HG03135 (cell line): ENCODE data around the gene PDSS2.
"Not testable (repeated sequence)": the region's sequence is repeated elsewhere in the genome, so short reads cannot be mapped to it uniquely, and the experiment has no call there.

Experiments
- ATAC-seq: cut with Tn5 transposase; IDR thresholded peaks from one replicate; pipeline ENCODE4 v1.9.1; 2021; ENCODE audit warnings: mild to moderate bottlenecking, moderate library complexity; ENCODE audit not compliant: unreplicated experiment

The PDSS2 gene

DNA sequence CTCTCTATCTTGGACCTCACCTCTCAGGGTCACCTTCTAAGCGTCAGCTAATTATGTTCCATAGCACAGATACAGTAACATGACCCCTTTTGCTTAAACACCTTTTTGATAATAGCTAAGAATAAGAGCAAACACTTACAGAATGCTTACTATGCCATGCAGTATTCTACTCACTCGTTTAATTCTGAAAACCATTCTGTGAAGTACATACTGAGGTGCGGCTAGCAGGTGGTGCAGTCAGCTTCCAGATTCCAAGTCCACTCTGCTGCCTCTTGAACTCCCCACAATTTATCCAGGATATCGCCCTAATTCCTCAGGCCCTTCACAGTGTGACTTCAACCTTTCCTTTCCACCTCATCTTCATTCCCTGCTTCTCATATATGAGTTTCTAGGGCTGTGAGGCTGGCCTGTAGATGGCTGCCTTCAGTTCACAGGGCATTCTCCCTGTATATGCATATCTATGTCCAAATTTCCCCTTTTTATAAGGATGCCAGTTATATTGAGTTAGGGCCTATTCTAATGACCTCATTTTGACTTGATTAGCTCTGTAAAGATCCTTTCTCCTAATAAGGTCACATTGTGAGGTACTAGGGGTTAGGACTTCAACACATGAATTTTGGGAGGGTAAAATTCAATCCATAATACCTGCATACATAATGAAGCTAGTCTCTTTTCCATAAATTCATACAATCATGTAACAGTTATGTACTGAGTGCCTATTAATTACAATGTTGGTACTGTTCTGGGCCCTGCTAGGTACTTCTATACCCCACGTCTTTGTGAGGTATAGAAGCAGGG, 130.1 kb downstream of the PDSS2 start:
- no peak for ATAC-seq

DNA sequence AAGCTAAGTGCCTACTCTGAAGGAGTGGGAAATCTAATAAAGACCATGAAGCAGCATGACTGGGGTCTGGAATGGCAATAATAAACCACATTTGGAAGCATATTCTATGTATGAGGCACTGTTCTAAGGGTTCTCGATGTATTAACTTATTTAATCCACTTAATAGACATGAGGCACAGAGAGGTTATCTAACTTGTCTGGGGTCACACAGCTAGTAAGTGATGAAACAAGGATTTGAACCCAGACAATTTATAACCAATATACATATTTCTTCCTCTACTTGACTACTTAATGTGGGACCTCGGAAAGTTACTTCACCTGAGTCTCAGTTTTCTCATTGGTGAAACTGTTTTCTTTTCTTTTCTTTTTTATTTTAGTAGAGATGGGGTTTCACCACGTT, 131.3 kb downstream of the PDSS2 start:
- no peak for ATAC-seq

DNA sequence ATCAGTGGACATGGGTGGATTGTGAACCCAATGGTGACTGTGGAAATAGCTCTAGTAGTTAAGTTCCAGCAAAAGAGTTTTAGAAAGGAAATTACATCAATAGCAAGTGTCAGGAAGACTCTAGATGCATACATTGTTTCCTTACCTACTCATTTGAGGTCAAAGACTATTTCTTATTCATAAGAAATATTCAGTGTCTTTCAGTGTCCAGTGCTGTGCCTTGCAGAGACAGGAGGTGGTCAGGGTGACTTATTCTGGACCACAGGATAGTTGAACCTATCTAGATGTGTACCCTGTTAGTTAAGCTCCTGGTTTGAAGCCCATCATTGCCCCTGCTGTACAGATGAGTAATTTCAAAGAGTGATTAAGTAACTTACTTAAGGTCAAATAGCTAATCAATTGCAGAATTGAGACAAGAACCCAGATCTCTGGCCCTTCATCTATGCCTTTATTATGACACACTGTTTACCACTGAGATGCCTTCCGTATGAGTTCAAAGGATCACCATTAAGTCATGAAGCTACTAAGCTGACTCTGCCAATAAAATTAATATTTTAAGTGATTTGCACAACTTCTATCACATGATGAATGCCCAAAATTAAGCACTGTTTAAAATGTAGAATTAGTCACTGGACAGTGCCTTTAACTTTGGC, 136.1 kb downstream of the PDSS2 start:
- ATAC-seq: no peak

DNA sequence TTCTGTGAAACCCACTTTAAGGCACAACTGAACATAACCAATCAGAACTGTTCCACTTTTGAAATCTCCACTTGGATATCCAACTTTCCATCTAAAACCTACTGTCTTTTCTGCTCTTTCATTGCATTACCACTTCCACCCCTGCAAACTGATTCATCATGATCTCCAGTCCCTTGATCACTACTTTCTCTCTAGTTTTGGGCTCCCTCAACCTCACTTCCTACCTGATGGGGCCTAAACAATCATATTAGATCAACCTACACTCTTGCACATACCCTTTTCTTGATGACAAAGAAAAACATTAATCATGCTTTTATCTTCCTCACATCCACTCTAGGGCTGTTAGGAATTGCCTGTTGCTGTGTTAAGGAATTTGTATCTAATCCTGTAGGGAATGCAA, 137.6 kb downstream of the PDSS2 start:
- ATAC-seq: no peak

DNA sequence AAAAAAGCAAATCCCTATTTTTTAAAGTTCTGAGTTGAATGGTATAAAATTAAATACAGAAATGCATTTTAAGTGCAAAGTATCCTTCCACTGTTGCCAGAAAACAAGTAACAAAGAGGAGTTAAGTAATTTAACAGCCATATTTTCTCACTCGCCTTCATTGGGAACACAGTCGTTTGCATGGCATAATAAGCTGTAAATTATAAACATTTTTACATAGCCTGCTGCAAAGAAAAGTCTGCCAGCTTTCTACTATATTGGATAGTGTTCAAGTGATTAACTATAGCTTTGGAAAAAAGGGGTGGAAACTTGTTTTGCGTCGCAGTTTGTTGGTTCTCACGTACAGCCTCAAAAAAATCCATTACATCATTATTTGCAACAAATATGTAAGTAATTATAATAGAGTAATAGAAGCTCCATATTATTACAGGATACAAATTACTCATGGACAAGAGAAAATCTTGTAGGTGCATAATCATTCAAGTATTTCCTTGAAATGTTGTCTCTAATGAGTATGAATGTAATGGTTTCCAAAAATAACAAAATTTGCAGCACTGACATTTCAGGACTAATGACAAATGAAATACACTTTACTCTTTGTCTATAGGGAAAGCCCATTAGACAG, 139.3 kb downstream of the PDSS2 start:
- ATAC-seq: no peak

DNA sequence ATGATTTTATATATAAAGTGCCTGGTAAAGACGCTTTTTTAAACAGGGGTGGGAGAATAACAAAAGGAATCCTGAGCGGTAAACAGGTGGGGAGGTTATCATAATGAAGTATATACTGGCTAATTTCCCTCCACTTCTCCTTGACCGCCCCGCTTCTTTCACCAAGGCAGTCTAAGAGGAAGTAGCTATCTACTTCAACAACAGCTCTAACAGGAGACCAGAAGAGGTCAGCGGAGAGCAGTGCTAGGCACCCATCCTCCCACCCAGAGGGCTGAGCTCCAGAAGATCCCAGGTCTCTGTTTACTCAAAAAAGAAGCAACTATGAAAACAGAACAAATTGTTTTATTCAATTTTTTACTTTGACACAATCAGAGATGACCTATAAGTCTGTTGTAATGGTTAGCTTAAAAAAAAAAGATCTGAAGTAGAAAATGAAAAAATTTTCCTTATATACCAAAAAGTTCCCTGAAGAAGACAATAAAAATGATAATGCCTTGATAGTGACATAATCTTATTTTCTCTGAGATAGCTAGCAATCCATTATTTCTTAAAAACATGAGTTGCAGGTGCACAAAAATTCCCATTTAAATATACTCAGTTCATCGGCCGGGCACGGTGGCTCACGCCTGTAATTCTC, 141.1 kb downstream of the PDSS2 start:
- peak; percentile 69 for ATAC-seq

DNA sequence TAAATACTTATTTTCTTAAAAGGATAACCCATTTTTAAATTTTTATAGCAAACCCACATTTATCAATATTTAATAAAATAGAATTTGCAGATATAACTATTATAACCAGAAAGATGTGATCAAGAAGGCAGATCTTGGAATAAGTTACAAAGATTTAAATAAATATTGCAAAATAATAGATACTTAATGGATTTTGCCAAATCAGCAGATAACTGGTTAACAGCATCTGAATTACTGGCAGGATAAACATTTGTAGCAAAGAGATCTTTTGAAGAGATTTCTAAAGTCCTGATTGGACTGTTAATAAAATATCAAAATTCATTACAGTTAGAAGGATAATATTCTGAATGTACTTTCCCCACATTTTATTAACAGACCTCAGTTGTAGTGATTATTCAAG, 144.2 kb downstream of the PDSS2 start:
- ATAC-seq: no peak

DNA sequence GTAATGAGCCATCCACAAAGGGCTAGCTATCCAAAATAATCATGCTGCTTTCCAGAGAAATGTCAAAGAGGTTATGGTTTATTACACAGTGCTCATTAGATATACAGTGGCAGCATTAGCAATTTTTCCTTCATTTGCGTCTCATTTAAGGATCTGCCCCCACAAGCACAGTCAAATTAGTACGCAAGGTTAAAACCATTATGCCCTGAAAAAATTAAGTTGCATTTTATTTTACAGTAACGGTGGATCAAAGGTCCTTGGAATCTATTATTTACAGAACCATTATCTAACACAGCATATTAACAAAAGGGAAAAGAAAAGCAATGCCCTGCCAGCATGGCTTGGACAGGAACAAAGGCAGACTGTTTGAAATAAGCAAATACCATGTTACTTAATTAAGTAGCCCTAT, 144.8 kb downstream of the PDSS2 start:
- ATAC-seq: no peak

DNA sequence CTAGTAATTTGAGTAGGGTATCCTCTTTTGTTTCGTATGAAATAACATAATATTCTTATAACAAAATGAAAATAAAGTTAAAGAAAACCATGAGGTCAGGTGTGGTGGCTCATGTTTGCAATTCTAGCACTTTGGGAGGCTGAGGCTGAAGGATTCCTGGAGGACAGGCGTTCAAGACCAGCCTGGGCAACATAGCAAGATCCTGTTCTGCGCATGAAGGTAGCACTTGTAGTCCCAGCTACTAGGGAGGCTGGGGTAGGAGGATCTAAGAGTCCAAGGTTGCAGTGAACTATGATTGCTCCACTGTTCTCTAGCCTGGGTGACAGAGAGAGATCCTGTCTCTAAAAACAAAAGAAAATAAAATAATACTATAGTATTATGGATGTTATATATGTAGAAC, 145.6 kb downstream of the PDSS2 start:
- no peak for ATAC-seq

DNA sequence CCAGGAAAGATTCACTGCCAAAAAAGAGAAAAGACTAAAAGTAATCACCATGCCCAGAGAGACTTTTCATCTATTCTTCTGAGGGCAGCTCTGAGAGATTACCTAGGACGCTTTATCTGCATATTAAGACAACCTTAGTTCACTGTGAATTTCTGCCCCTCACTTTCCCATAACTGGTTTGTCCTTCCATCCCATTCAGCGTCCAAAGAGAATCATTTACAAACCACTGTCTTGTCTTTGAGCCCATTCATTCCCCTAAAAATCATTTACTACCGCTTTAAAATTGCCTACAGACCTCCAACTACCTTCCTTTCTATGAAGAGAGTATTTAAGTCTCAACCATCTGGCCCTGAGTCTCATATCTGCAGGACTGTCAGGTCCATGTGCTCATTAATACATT, 149.0 kb downstream of the PDSS2 start:
- ATAC-seq: no peak

DNA sequence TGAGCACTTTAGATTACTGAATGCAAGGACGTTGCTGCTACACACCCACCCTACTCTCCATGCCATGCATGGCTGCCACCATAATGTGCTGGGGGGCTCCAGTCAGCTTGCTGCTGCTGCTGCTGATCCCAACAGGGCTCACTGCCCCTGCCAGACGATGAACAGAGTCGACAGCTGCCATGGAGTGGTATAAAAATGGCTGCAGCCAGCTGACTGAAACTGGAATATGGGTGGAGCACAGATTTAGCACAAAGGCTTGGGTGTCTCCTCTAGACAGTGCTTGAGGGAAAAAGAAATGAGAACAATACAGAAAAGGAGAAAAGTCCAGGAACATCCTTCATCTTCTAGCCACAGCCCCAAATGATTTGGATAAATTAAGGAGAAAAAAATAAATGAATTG, 150.7 kb downstream of the PDSS2 start:
- ATAC-seq: no peak

DNA sequence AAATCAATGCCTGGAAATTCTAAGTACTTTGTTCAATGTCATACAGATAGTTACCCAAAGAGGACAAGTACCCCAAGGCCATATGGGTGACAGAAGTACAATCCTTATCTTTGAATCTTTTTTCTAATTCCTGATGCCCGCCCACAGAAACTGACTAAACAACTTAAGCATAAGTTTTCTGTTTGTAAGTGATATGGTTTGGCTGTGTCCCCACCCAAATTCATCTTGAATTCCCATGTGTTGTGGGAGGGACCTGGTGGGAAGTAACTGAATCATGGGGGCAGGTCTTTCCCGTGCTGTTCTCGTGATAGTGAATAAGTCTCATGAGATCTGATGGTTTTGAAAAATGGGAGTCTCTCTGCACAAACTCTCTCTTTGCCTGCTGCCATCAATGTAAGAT, 153.4 kb downstream of the PDSS2 start:
- ATAC-seq: not testable (repeated sequence)

DNA sequence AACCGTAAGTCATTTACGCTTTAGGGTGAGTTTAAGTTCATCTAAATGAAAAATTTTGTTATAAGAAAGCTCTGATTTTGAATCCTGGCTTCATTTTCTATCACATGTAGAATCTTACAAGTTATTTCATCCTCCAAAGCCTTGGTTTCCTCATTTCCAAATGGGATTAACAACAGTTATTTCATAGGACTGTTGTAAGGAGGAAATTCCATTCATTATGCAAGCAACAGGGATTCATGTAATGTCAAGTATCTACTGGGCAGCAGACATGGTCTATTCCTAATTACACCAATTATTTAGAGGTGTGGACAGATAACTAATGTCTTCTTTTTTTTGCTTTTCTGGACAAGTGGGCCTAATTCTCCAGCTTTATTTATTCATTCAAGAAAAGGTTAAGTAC, 154.0 kb downstream of the PDSS2 start:
- no peak for ATAC-seq

DNA sequence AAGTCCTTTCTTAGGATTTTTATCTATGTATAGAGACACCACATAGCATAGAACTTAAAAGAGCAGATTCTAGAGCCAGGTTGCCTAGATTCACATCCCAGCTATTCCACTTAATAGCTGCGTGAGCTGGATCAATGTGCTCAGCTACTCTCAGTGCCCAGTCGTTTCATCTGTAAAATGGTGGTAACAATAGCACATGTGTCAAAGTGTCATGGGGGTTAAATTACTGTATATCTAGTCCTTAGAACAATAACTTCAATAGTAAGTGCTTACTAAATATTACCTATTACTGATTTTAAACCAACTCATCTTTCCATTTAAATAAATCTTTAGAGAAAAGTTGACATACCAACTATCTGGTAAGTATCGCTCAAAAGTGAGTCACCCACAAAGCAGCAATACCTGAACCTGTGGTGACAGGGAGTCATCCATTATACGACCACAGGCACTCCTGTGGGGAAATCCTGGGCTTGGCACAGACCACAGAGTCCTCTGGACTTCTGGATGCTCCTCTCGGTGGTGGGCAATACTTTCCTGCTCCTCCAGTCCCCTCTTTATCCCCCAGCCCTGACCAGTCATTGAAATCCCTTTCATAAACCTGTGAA, 154.8 kb downstream of the PDSS2 start:
- no peak for ATAC-seq

DNA sequence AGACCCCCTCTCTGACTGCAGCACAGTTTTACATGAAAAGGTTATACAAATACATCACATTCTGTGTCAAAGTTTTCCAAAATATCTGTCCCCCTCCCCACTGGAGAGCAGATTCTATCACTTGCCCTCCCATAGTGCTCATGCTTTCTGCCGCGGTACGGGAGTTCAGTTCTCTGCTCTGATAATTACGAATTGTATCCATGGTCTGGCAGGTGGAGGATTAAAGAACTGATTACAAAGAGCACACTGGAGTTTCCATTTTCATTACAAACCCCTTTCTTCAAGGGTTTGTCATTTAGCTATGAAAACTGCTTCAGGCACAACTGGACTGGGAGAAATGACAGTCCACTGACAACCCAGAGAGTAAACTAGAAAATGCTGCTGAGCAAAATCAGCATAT, 166.0 kb downstream of the PDSS2 start:
- no peak for ATAC-seq

DNA sequence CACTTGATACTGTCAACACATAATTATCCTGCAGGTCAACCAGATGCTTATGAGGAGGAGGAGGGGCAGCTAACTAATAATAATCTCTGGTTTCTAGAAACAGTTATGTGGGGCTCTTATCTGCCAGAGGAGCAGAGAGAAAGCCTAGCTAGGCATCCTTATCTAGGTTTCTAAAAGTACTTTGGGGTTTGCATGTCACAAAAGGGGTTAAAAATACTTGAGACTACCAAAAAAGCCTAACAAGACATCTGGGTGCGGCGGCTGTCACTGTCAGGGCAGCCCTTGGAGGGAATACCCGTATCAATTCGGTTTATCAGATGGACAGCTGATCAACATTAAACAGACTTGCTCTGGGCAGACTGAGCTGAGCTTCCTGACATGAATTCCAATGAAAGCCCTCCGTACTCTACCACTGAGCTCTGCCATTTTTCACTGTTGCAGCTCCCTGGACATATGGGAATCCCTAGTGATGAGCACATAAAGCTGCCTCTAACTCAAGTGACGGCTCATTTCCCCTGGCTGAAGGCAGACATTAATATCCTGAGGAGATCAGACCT, 166.6 kb downstream of the PDSS2 start:
- ATAC-seq: no peak

DNA sequence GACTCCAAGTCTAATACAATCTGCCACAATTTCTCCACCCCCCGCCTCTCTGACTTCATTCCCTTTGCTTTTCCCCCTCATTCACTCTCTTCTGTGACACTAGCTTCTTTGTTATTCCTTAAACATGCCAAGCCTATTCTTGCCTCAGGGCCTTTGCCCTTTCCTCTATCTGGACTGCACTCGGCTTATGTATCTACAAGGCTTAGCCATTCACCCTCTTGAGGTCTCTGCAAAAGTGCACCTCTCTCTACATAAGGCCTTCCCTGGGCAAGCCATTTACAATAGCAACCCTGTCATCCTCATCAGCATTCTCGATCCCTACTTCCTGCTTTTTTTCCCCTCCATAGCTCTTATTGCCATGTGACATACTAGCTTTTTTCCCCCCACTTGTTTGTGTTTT, 168.9 kb downstream of the PDSS2 start:
- ATAC-seq: no peak

DNA sequence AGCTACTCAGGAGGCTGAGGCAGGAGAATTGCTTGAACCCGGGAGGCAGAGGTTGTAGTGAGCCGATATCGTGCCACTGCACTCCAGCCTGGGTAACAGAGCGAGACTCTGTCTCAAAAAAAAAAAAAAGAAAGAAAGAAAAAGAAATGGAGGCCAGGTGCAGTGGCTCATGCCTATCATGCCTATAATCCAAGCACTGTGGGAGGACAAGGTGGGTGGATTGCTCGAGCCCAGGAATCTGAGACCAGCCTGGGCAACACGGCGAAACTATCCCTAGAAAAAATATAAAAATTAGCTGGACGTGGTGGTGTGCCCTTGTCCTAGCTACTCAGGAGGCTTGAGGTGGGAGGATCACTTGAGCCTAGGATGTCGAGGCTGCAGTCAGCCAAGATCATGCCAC, 170.1 kb downstream of the PDSS2 start:
- ATAC-seq: not testable (repeated sequence)

DNA sequence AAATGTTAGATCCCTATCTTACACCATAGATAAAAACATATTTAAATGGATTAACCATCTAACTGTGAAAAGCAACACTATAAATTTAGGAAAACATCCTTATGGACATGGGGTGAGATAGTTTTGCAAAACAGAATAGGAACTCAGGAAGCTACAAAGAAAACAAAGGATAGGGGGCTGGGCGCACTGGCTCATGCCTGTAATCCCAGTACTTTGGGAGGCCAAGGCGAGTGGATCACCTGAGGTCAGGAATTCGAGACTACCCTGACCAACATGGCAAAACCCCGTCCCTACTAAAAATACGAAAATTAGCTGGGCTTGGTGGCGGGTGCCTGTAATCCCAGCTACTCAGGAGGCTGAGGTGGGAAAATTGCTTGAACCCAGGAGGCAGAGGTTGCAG, 173.7 kb downstream of the PDSS2 start:
- ATAC-seq: not testable (repeated sequence)

DNA sequence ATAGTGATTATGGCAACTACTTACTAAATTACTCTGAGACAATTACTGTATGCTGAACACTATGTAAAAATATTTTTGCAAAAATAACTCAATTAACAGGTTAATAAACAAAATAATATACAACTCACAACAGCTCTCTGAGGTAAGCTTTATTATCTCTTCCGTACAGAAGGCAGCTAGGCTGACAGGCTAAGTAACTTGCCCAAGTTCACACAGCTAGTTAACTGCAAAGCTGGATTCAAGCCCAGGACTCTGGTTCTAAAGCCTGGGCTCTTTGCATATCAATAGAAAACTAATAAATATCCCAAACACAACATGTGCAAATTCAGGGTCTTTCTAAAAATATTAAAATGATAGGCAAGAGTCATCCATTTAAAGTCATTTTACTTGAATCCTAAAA, 174.6 kb downstream of the PDSS2 start:
- no peak for ATAC-seq

DNA sequence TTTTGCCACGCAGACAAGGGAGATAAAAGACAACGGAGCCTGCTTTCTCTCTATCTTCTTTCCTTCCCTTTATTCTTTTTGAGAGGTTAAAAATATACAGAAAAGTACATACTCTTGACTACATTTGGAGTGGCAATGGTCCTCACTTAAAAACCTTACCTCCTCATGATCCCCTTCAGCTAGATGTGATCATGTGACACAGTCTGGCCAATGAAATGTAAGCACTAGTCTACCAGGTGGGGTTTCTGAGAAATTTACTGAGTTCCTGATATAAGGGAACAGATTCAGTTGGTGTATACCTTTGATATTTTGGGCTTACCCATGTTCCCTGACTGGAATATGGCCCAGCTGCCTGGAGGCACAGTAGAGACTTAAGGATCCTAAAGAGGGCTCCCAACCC, 178.6 kb downstream of the PDSS2 start:
- no peak for ATAC-seq
